Neuronal stem cell (in vitro differentiated cells): ENCODE results near the gene ZNF678.

Experiments
- DNase-seq: peaks from one replicate; pipeline ENCODE4 v3.0.0-alpha.2; 2013; ENCODE audit warnings: low spot score
- H2AFZ ChIP-seq: one replicate; pipeline ENCODE4 v1.6.1; 2013; ENCODE audit warnings: mild to moderate bottlenecking, low read length, inconsistent platforms
- H2AK5ac ChIP-seq: 2 replicates; pipeline ENCODE4 v1.6.1; 2013; ENCODE audit warnings: low read depth, mild to moderate bottlenecking, inconsistent platforms, low read length, moderate library complexity, mixed read lengths
- H2BK120ac ChIP-seq: 2 replicates; pipeline ENCODE4 v1.6.1; 2013; ENCODE audit warnings: low read depth, mild to moderate bottlenecking, inconsistent platforms, low read length, moderate library complexity, mixed read lengths
- H2BK12ac ChIP-seq: one replicate; pipeline ENCODE4 v1.6.1; 2013; ENCODE audit warnings: low read length, inconsistent platforms
- H2BK15ac ChIP-seq: 2 replicates; pipeline ENCODE4 v1.6.1; 2013; ENCODE audit warnings: mild to moderate bottlenecking, low read length, inconsistent platforms, mixed read lengths
- H2BK5ac ChIP-seq: one replicate; pipeline ENCODE4 v1.6.1; 2013; ENCODE audit warnings: inconsistent platforms, mild to moderate bottlenecking, low read length, moderate library complexity
- H3K14ac ChIP-seq: one replicate; pipeline ENCODE4 v1.6.1; 2013; ENCODE audit warnings: low read length, inconsistent platforms
- H3K18ac ChIP-seq: 2 replicates; pipeline ENCODE4 v1.6.1; 2013; ENCODE audit warnings: low read length, inconsistent platforms
- H3K23ac ChIP-seq: 2 replicates; pipeline ENCODE4 v1.6.1; 2013; ENCODE audit warnings: low read depth, mild to moderate bottlenecking, mixed read lengths, low read length, inconsistent platforms; ENCODE audit not compliant: poor library complexity
- H3K27ac ChIP-seq: replicated peaks from 3 replicates; pipeline ENCODE4 v1.5.1; 2013; ENCODE audit warnings: low read length, inconsistent platforms
- H3K27me3 ChIP-seq, 3 experiments: 2 replicates each; pipeline ENCODE4 v1.6.1; 2013; ENCODE audit warnings: low read length in 3 of 3, mild to moderate bottlenecking in 2 of 3, inconsistent platforms in 1 of 3, low read depth in 1 of 3, mixed read lengths in 1 of 3, moderate library complexity in 1 of 3; ENCODE audit not compliant: control insufficient read depth in 3 of 3, insufficient read depth in 3 of 3
- H3K36me3 ChIP-seq, 2 donors: replicated peaks in 1 of 2; 2 replicates each; pipeline ENCODE4 v1.6.1; 2013; ENCODE audit warnings: low read length in 2 of 2; ENCODE audit not compliant: control insufficient read depth in 2 of 2, insufficient read depth in 2 of 2
- H3K4ac ChIP-seq: 2 replicates; pipeline ENCODE4 v1.6.1; 2013; ENCODE audit warnings: inconsistent platforms, mild to moderate bottlenecking, low read length, moderate library complexity
- H3K4me1 ChIP-seq, 2 donors: 1 replicate in 1 of 2; 2 replicates in 1 of 2; pipeline ENCODE4 v1.6.1; 2013; ENCODE audit warnings: low read length in 2 of 2, low read depth in 1 of 2; ENCODE audit not compliant: control insufficient read depth in 2 of 2, insufficient read depth in 1 of 2
- H3K4me2 ChIP-seq: one replicate; pipeline ENCODE4 v1.6.1; 2013; ENCODE audit warnings: mild to moderate bottlenecking, low read length, inconsistent platforms; ENCODE audit not compliant: insufficient read depth, poor library complexity, severe bottlenecking
- H3K4me3 ChIP-seq, 2 donors: 2 replicates each; pipeline ENCODE4 v1.5.1; 2013; ENCODE audit warnings: low read length in 2 of 2, mild to moderate bottlenecking in 2 of 2, inconsistent platforms in 1 of 2, moderate library complexity in 1 of 2
- H3K79me1 ChIP-seq: one replicate; pipeline ENCODE4 v1.6.1; 2013; ENCODE audit warnings: low read depth, mild to moderate bottlenecking, inconsistent platforms, low read length, moderate library complexity
- H3K9ac ChIP-seq: one replicate; pipeline ENCODE4 v1.6.1; 2013; ENCODE audit warnings: mild to moderate bottlenecking, low read depth, low read length, inconsistent platforms; ENCODE audit not compliant: poor library complexity
- H3K9me3 ChIP-seq, 2 donors: replicated peaks in 1 of 2; 2 replicates each; pipeline versions ENCODE3 to v1.6.1; 2013; ENCODE audit warnings: low read length in 2 of 2, mild to moderate bottlenecking in 2 of 2, inconsistent platforms in 1 of 2, low read depth in 1 of 2, mixed read lengths in 1 of 2, moderate library complexity in 1 of 2; ENCODE audit not compliant: control insufficient read depth in 2 of 2, insufficient read depth in 1 of 2
- H4K8ac ChIP-seq: one replicate; pipeline ENCODE4 v1.6.1; 2013; ENCODE audit warnings: low read depth, mild to moderate bottlenecking, inconsistent platforms, low read length, moderate library complexity
- H4K91ac ChIP-seq: one replicate; pipeline ENCODE4 v1.6.1; 2013; ENCODE audit warnings: low read length, low read depth, mild to moderate bottlenecking, inconsistent platforms; ENCODE audit not compliant: poor library complexity
- WGBS, 2 donors: extraction: QIAGEN DNeasy Blood & Tissue Kit; methylation state at CpG; one replicate each; pipeline ENCODE4 v1.1.7; 2013; ENCODE audit warnings: missing lambda C conversion rate in 2 of 2, mixed read lengths in 1 of 2; ENCODE audit not compliant: insufficient read length in 2 of 2, insufficient replicate concordance in 1 of 2; ENCODE audit errors: extremely low coverage in 2 of 2; 5-methylcytosine and 5-hydroxymethylcytosine counted together

Gene ZNF678

DNA sequence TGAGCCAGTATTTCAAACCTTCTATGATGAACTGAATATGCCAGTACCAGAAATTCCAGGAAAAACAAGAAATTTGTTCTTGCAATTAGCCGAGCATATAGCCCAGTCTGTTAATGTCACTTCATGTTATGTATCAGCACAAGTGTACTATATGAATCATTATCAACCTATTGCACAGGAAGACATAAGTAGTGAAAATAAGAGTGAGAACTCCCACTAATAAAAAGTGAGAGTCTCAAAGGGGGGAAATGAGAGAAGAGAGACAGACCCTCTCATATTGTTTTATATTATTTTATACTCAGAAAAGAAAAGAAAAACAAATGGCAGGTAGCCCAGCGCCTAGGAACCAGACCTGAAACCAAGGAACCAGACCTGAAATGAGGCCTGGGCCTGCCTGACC, 155.6 kb downstream of the ZNF678 start:
- Histone ChIP-seq H3K4me3 (no peak overlapping the region), H4K91ac (no peak overlapping the region), H2BK15ac (no peak overlapping the region), H2AK5ac (no peak overlapping the region), H2AFZ (no peak overlapping the region), H3K27me3 (no peaks in the 10 kb centered on the region), H3K4ac (no peak overlapping the region), H3K4me2 (no peak overlapping the region), H2BK5ac (no peak overlapping the region), H3K14ac (no peak overlapping the region), H2BK12ac (no peak overlapping the region), H3K27ac (no peak overlapping the region), H3K9me3 (peaks cover 5 to 22% of the 10 kb centered on the region in 2 donors), H3K4me1 (no peaks in the 10 kb centered on the region), H3K23ac (no peak overlapping the region), H3K18ac (no peak overlapping the region), H3K36me3 (no peaks in the 10 kb centered on the region), H3K9ac (no peak overlapping the region), H2BK120ac (no peak overlapping the region), H4K8ac (no peak overlapping the region), H3K79me1 (no peaks in the 10 kb centered on the region)
- no CpG with 5 or more reads among the region's 2 CpGs for WGBS, 2 donors
- no peak for DNase-seq

DNA sequence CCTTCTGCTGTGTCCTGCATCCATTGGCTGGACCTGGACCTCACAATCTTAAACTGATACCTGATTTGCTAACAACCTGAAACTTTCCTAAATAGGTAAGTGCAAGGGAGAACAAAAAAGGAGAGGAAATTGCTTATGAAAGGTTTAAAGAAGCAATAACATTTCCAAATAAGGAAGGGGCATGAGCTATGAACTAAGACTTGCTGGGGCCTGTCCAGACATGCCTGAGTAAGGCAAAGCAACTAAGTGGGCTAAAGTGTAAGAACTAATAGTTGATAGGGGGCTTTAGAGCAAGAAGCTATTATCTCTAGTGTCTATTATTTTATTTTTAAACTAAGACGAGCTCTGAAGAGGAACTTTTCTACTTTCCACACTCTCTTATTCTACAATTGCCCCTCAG, 160.1 kb downstream of the ZNF678 start:
- no peak overlapping the region for H3K4me3 ChIP-seq
- H4K91ac ChIP-seq, result no peak overlapping the region
- no peaks in the 10 kb centered on the region for H3K36me3 ChIP-seq
- H3K9me3 ChIP-seq, result peaks cover 5 to 29% of the 10 kb centered on the region in 2 donors
- H3K27ac ChIP-seq, result no peak overlapping the region
- DNase-seq, result no peak
- H3K27me3 ChIP-seq, result no peaks in the 10 kb centered on the region
- H2BK120ac ChIP-seq, result no peak overlapping the region
- H2BK5ac ChIP-seq, result no peak overlapping the region
- no peak overlapping the region for H3K4ac ChIP-seq
- no peak overlapping the region for H3K18ac ChIP-seq
- no peak overlapping the region for H2AK5ac ChIP-seq
- H4K8ac ChIP-seq, result no peak overlapping the region
- H2AFZ ChIP-seq, result peak overlapping the region; percentile 14
- no CpG with 5 or more reads among the region's 1 CpG for WGBS, 2 donors
- peaks cover 0 to 3% of the 10 kb centered on the region in 2 donors for H3K4me1 ChIP-seq
- H2BK12ac ChIP-seq, result no peak overlapping the region
- no peak overlapping the region for H3K9ac ChIP-seq
- H3K4me2 ChIP-seq, result no peak overlapping the region
- no peak overlapping the region for H3K14ac ChIP-seq
- no peaks in the 10 kb centered on the region for H3K79me1 ChIP-seq
- no peak overlapping the region for H3K23ac ChIP-seq
- no peak overlapping the region for H2BK15ac ChIP-seq

DNA sequence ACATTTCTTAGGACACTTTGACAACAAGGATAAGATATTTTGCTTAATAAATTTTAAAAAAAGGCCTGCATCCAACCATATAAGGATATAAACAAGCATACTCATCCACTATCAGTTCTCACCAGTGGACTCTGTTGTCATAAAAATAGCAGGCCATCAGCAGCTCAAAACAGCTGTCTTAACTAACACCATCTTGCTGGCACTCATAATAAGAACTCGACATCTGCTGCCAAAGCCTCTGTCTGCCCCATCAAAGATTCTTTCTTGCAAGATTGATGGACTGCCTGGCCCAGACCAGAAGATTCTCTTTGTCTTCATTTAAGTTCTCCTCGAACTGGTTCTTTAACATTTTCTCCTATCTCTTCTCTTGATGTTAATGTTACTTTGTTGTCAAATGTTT, 161.7 kb downstream of the ZNF678 start:
- Histone ChIP-seq H2AFZ (no peak overlapping the region), H3K23ac (no peak overlapping the region), H3K4me2 (no peak overlapping the region), H3K14ac (no peak overlapping the region), H2BK12ac (no peak overlapping the region), H3K18ac (no peak overlapping the region), H3K4me3 (no peak overlapping the region), H3K27me3 (peaks cover 0 to 1% (median 0%) of the 10 kb centered on the region in 3 experiments), H3K4ac (no peak overlapping the region), H3K36me3 (no peaks in the 10 kb centered on the region), H2AK5ac (no peak overlapping the region), H2BK120ac (no peak overlapping the region), H2BK5ac (no peak overlapping the region), H3K9ac (no peak overlapping the region), H3K4me1 (peaks cover 11 to 12% of the 10 kb centered on the region in 2 donors), H3K9me3 (peaks cover 3 to 22% of the 10 kb centered on the region in 2 donors), H3K27ac (no peak overlapping the region), H4K91ac (no peak overlapping the region), H3K79me1 (peaks cover 2% of the 10 kb centered on the region), H2BK15ac (no peak overlapping the region), H4K8ac (no peak overlapping the region)
- DNase-seq, result no peak
- WGBS, 2 donors, result no CpG with 5 or more reads among the region's 2 CpGs

GRCh38 chr1:227726318-227726717, 163.0 kb downstream of the ZNF678 start:
- Histone ChIP-seq H3K4ac (no peak overlapping the region), H3K4me2 (no peak overlapping the region), H3K79me1 (peaks cover 2% of the 10 kb centered on the region), H2AK5ac (no peak overlapping the region), H3K14ac (no peak overlapping the region), H3K36me3 (peaks cover 7 to 8% of the 10 kb centered on the region in 2 donors), H3K18ac (no peak overlapping the region), H2BK5ac (no peak overlapping the region), H2BK12ac (no peak overlapping the region), H4K91ac (no peak overlapping the region), H3K27me3 (peaks cover 0 to 1% (median 0%) of the 10 kb centered on the region in 3 experiments), H3K23ac (no peak overlapping the region), H2BK120ac (no peak overlapping the region), H3K9ac (no peak overlapping the region), H3K4me1 (peaks cover 11 to 12% of the 10 kb centered on the region in 2 donors), H2AFZ (no peak overlapping the region), H3K4me3 (no peak overlapping the region), H4K8ac (no peak overlapping the region), H2BK15ac (no peak overlapping the region), H3K27ac (no peak overlapping the region), H3K9me3 (peaks cover 2 to 17% of the 10 kb centered on the region in 2 donors)
- no CpG with 5 or more reads among the region's 3 CpGs for WGBS, 2 donors
- DNase-seq, result no peak
